NOMO-1 treated with dmso at 0.1 percent for 144 hours (cell line): Measurements from ENCODE around the gene EVI5.
A peak's percentile ranks its signal among the peaks of the same experiment; 100 is the strongest.
"Not testable (repeated sequence)": the region's sequence is repeated elsewhere in the genome, so short reads cannot be mapped to it uniquely, and the experiment has no call there.

Source experiments
- DNase-seq: peaks from one replicate; lab custom pipeline; 2025; ENCODE audit not compliant: unreplicated experiment; lab: John Stamatoyannopoulos, UW

The EVI5 gene

DNA sequence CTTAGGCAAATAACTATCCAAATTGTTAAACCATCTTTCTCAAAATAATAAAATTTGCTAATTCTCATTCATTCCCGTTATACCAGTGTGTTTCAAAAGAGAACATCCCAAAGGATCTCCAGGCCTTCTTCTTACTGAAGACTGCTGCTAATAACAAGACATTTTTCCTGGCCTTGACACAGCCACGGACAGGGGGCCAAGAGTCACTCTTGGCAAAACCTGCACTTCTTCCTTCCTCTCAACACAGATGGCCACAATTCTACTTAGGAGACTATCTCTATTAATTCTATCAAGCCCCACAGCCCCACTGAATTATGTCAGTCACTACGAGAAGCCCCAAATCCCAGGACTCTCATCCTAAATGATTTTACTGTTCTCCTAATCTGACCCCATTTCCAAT lies 86.0 kb downstream of the EVI5 start:
- no peak for DNase-seq

DNA sequence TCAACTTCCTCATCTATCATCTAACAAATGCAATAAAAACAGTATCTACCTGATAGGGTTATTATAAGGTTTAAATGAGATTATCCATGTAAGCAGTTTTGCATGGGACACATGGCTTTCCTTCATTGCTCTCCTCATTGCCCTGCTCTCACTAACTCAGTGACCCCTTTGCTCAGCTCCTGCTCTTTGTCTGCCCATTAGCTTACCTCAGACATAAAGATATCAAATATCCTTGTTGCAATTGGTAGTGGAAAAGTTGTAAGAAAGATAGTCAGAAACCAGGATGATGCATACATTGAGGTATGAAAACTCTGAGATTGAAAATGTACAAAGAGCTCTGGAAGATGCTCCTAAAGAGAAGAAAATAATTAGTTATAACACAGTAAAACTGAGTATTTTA lies 89.8 kb downstream of the EVI5 start:
- DNase-seq = no peak

DNA sequence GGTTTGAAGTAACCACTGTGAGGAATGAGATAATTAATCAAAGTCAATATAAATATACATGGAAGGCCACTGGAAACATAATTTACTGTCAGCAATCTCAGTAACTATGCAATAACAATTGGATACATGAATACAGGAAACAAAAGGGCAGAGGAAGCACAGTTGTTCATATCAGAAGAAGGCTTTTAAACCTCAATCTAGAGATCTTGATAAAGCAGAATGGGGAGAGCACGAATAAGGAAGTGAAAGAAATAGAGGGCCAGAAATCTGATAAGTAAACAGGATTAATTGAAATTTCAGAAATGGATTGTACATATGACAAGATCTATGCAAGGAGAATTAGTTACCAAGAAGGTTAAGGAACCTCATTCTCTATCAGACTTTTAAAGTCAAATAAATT lies 93.0 kb downstream of the EVI5 start:
- no peak for DNase-seq

DNA sequence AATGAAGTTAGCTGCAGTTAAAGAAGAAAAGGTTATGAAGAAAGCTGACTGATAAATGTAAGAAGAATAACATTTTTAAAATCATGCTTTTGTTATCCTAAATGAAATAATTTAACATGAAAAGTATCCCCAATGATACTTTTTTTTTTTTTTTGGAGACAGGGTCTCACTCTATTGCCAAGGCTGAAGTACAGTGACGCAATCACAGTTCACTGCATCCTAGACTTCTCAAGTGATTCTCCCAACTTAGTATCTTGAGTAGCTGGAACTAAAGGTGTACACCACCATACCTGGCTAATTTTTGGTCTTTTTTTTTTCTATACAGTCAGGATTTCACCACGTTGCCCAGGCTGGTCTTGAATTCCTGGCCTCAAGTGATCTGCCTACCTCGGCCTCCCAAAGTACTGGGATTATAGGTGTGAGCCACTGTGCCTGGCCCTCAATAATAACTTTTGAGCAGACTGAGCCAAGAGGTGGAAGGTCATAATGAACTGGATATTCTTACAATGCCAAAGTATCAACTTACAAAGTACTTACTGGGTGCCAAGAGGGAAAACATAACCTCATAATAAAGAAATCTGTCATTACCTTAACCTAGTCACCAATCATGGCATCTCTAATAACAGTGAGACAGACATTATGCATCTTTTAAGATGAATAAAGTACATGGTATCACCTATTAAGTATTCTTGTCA lies 94.5 kb downstream of the EVI5 start:
- DNase-seq = no peak

DNA sequence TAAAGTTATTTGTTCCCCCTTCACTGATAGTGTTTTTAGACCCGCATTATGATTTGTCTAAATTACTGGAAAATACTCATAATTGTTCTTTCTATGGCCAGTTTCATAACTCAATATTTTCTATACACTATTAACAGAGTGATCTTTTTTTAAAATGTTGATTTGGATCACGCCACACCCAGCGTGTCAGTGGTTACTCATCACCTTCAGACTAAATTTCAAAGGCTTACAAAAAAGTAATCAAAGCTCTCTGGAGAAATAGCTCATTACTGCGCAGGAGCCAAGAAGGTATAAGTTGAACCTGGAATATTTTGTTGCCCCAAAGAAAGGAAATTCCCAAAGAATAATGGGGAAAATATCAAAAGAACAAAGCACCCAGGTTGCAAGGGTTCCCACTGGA lies 104.9 kb downstream of the EVI5 start:
- no peak for DNase-seq

DNA sequence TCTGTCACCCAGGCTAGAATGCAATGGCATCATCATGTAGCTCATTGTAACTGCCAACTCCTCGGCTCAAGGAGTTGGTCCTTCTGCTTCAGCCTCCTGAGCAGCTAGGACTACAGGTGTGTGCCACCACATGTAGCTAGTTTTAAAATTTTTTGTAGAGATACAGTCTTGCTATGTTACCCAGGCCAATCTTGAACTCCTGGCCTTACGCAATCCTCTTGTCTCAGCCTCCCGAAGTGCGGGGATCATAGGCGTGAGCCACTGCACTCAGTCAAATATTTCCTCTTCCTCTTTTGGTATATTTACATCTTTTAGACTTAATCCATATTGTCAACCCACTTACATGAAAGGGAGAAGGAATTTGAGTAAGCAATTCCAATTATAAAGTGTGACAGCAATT lies 121.1 kb downstream of the EVI5 start:
- peak; percentile 70 for DNase-seq

DNA sequence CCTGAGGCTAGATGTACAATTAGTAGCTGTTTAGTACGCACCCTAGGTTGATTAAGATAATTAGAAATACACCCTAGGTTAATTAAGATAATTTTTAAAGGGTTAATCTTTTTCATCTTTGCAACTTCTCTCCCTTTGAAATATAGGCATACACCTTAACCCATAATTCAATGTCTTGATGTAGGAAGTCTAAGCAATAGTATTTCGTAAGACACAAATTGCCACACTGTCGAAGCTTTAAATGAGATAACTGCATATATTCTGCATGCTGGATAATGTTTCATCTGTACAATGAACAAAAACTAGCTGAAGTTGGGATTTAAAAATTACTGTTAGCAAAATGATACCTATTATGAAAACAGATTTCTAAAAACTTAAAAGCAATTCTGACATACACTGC lies 122.9 kb downstream of the EVI5 start:
- no peak for DNase-seq

DNA sequence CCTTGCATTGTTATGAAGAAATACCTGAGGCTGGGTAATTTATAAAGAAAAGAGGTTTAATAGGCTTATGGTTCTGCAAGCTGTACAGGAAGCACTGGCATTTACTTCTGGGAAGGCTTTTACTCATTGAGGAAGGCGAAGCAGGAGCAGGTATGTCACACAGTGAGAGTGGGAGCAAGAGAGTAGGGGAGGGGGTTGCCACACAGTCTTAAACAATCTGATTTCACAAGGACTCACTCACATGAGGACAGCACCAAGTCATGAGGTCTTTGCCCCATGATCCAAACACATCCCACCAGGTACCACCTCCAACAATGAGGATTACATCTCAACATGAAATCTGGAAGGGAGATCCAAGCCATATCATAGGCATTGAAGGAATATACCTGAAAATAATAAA lies 127.2 kb downstream of the EVI5 start:
- no peak for DNase-seq

DNA sequence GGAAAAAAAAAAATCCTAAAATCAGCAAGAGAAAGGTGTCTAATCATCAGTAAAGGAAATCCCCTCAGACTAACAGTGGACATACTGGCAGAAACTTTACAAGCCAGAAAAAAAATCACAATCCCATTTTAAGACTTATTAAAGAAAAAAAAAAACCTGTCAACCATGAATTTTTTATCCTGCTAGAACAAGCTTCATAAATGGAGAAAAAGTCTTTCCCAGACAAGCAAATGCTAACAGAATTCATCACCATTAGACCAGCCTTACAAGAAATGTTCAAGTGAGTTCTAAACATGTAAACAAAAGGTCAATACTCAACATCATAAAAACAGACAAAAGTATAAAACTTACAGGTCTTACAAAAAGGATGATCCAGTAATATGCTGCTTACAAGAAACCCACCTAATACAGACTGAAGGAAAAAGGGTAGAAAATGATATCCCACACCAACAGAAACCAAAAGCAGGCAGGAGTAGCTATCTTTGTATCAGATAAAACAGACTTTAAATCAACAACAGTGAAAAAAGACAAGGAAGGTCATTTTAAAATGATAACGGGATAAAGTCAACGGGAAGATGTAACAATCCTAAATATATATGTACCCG lies 129.6 kb downstream of the EVI5 start:
- no peak for DNase-seq

DNA sequence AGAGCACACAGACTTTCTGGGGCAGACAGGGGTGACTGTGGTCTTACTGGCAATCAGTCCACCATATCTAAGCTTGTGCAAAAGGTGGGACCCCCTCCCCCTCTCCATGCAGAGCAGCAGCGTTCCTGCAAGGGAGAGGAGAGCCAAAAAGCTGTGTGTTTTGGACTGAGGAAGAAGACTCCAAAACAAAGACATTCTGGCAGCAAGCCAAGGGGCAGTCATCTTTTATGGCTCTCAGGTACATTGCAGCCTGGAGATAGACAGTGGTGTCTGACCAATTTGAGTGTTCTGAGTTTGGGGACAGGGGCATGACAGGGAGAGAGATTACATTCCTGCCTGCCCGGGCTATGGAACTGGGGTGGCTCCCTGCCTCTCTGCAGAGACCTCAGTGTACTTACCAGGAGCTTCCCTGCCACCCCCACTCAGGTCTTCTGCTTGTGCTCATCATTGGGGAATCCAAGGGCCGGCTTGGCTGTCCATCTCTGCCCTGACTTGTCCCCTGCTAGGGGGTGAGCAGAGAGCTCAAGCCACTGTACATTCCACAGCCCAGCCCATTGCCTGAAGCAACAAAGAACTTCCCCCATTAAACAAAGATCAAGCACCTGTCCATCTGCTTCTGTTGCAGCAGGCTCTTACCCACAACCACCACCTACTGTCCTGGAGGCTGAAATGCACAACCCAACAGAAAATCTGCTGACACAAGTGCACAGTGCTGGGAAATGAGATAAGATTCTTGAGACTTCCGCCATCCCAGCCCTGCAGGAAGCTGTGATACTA lies 131.1 kb downstream of the EVI5 start:
- no peak for DNase-seq

DNA sequence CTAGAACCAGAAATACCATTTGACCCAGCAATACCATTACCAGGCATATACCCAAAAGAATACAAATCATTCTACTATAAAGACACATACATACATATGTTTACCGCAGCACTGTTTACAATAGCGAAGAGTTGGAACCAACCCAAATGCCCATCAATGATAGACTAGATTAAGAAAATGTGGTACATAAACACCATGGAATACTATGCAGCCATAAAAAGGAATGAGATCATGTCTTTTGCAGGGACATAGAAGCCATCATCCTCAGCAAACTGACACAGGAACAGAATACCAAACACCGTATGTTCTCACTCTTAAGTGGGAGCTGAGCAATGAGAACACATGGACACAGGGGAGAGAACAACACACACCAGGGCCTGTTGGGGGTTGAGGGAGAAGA lies 144.2 kb downstream of the EVI5 start:
- DNase-seq = not testable (repeated sequence)

DNA sequence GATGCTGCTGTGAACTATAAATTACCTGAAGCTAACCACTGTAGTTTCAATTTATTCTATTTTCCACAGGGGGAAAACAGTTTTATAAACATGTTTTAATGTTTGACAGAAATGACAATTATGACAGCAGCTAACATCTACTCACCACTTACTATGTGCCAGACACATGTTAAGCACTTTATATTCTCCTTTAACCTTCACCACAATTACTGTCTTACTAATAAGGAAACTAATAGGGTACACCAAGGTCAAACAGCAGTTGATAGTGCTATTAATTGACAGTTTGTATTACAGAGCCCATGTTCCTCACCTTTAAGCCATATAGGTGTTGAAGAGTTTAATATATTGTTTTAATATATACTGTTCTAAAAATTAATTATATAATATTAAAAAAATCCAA lies 146.4 kb downstream of the EVI5 start:
- no peak for DNase-seq

DNA sequence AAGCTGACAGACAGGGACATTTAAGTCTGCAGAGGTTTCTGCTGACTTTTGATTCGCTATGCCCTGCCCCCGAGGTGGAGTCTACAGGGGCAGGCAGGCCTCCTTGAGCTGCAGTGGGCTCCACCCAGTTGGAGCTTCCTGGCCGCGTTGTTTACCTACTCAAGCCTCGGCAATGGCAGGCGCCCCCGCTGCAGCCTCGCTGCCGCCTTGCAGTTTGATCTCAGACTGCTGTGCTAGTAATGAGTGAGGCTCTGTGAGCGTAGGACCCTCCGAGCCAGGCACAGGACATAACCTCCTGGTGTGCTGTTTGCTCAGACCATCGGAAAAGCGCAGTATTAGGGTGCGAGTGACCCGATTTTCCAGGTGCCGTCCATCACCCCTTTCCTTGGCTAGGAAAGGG lies 149.7 kb downstream of the EVI5 start:
- DNase-seq = not testable (repeated sequence)

DNA sequence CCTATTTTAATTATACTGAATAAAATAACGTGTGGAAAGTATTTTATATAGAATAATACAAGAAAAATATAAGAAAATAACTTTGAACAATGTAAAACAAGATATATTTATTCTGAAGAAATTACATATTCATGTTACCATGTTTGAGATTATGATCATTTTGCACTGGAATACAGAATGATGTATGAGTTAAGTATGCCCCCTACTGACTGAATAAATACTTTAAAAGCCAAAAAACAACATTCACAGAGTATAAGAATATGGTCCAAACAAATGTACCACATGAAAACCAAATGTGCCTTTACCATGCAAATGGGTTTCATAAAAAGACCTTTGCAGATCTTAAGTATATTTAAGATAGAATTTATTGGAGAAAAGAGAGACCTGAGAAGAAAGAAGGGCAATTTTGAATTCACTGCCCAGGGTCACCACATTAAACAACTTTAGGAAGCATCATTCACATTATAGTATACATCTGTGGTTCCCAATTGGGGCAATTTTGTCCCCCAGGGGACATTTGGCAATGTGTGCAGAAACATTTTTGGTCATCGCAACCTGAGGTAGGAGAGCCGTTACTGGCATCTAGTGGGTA lies 161.6 kb downstream of the EVI5 start:
- no peak for DNase-seq

DNA sequence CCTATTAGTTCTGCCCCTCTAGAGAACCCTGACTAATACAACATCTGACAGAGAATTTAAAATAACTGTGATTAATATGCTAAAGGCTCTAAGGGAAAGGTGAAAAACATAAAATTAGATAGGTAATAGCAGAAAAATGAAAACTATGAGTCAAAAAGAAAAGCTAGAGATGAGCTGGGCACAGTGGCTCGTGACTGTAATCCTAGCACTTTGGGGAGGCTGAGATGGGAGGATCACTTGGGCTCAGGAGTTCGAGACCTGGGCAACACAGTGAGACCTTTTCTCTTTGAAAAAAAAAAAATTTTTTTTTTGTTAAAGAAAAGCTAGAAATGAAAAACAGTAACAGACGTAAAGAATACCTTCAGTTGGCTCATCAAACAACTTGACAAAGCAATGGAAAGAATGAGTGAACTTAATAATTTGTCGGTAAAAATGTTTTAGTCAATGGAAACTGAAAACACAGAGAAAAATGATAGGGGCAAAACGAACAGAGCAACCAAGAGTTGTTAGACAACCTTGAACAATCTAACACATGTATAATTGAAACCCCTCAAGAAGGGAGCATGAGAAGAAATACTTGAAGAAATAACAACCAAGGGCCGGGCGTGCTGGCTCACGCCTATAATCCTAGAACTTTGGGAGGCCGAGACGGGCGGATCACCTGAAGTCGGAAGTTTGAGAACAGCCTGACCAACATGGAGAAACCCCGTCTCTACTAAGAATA lies 165.3 kb downstream of the EVI5 start:
- DNase-seq = no peak

DNA sequence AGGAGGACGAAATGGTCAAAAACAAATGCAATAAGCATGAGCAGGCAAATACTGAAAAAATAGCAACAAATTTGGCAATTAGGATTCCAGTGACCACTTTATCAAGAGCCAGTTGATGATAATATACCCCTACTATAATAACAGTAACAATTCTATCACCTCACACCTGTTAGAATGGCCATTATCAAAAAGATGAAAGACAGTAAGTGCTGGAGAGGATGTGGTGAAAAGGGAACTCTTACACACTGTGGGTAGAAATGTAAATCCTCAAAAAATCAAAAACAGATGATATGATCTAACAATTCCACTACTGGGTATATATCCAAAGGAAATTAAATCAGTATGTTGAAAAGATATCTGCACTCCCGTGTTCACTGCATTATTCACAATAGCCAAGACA lies 183.9 kb downstream of the EVI5 start:
- no peak for DNase-seq

DNA sequence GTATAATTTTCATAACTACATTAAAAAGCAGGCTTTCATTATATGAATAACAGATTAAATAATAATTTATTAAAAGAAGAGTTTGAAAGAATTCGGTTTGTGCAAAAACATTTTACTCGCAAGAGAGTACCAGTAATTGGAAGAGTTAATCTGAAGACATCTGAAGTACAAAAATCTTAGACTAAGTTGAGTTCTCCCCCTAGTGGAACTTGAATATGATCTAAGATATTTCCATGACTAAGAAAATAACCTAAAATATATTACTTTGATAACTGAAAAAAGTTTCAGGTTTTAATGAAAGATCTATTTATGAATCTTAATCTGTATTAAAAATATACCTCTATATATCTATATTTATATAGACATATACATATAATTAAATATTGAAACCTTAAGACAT lies 185.7 kb downstream of the EVI5 start:
- DNase-seq = no peak

DNA sequence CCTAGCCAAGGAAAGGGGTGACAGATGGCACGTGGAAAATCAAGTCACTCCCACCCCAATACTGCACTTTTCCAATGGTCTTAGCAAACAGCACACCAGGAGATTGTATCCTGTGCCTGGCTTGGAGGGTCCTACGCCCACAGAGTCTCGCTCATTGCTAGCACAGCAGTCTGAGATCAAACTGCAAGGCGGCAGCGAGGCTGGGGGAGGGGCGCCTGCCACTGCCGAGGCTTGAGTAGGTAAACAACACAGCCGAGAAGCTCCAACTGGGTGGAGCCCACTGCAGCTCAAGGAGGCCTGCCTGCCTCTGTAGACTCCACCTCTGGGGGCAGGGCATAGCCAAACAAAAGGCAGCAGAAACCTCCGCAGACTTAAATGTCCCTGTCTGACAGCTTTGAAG lies 195.5 kb downstream of the EVI5 start:
- not testable (repeated sequence) for DNase-seq

DNA sequence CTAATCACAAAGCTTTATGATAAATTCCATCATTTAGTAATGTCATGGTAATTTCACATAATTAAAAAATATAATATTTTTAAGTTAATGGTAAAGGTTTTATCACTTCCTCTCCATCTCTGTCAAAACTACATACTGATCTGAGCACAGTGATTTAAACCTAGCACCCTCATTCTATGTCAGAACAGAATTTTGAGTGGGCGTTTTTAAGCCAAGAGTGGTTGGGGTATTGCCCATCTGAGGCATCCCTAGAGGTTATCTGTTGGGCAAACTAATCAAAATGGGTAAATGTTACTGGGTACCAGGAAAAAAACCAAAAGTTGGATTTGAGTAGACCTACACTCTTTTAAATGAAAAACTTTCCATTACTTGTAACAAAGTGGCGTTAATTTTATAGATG lies 197.5 kb downstream of the EVI5 start:
- DNase-seq = no peak

DNA sequence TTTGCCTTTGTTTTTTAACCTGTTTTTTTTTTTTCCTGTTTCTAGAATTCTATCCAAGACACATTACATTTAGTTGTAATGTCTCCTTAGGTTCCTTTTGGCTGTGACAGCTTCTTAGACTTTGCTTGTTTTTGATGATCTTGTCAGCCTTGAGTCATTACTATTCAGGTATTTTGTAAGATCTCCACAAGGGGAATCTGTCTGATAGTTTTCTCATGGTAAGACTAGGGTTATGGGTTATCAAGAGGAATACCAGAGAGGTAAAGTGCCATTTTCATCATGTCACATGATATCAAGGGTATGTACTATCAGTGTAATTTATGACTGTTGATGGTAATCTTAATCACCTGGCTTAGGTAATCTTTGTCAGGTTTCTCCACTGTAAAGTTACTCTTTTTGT lies 199.1 kb downstream of the EVI5 start:
- no peak for DNase-seq

DNA sequence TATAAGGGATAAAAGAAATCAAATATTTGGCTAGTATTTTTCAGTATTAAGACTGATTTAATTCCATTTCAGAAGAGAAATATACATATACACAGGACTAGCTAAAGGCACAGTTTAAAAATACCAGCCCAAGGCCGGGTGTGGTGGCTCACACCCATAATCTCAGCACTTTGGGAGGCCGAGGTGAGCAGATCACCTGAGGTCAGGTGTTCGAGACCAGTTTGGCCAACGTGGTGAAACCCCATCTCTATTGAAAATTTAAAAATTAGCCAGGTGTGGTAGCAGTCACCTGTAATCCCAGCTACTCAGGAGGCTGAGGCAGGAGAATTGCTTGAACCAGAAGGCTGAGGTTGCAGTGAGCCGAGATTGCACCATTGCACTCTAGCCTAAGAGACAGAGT lies 200.1 kb downstream of the EVI5 start:
- not testable (repeated sequence) for DNase-seq
